ENCODE results near the gene SYT2.

The SYT2 gene

DNA sequence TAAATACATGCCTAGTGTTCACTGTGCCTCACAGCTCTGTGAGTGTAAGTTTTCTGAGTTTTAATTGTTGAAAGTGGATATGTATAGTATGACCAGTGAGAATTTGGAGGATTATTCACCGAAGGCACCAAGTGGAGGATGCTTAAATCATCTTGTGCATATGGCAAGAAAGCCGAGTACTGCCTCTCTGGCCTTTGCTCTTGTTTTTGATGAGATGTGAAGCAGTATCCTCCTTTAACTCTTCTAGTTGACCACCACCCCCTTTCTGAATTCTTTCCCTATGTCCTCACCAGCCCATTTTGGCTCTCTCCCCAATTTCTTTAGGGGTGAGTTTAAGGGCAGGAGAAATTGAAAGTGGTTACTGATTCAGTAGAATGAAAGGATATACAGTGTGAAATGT, 130.4 kb downstream of the SYT2 start:
- TF ChIP-seq, protein P1, sequence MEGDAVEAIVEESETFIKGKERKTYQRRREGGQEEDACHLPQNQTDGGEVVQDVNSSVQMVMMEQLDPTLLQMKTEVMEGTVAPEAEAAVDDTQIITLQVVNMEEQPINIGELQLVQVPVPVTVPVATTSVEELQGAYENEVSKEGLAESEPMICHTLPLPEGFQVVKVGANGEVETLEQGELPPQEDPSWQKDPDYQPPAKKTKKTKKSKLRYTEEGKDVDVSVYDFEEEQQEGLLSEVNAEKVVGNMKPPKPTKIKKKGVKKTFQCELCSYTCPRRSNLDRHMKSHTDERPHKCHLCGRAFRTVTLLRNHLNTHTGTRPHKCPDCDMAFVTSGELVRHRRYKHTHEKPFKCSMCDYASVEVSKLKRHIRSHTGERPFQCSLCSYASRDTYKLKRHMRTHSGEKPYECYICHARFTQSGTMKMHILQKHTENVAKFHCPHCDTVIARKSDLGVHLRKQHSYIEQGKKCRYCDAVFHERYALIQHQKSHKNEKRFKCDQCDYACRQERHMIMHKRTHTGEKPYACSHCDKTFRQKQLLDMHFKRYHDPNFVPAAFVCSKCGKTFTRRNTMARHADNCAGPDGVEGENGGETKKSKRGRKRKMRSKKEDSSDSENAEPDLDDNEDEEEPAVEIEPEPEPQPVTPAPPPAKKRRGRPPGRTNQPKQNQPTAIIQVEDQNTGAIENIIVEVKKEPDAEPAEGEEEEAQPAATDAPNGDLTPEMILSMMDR (IDR thresholded peaks at IDR 0.05) = no peak

DNA sequence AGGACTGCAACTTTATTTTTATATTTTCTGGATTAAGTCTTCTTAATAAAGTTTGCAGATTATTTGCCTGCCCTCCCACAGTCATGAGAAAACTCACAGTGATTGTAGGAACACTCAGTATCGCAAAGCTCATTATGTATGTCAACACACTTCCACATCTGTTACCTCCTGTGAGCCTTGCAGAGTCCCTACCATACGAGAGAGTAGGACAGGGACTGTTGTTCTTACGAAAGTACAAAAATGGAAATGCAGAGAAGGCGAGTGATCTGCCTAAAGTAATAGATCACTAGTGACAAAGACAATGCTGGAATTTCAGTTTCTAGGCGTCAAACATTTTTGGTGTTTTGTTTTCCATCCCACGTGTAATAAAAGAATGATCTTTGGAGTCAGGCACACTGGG, 131.7 kb downstream of the SYT2 start:
- TF ChIP-seq, protein P1 (IDR thresholded peaks at IDR 0.05) = no peak

DNA sequence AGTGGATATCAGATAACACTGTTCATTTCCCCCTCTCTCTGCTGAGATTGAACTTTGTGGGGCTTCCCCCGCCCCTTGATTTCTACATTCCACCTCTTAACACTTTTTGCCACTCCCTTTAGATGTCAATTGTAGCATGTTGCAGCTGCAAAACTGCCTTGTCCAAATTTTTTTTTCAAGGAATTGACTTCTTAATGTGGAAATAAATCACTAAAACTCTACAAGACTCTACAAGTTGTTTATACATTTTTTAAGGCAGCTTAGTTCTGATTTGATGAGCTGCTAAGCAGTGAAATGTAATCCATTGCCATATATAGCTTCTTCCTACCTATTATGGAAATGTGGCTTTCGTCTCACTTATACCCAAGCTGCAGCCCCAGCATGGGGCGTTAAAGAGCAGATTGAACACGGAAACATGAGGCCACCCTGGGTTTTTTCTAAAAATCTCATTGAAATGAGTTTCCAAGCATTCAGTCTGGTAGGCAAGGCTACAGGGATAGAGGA, 132.2 kb downstream of the SYT2 start:
- TF ChIP-seq, protein P1 (IDR thresholded peaks at IDR 0.05) = no peak

DNA sequence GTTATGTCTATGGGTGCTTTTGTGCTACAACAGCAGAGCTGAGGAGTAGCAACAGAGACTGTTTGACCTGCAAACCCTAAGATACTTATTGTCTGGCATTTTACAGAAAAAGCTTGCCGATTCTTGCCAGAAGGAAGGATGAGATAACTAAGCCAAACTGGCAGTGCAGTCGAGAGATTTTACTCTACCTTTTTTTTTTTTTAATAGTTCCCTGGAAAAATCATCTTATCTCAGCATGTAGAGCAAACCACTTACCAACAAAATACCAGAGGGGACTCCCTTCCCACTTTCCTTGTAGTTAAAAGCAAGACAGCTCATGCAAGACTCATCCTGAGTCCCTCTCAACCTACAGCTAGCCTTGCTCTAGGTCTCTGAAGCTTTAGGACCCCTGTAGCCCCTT, 132.9 kb downstream of the SYT2 start:
- TF ChIP-seq, protein P1 (IDR thresholded peaks at IDR 0.05) = no peak

DNA sequence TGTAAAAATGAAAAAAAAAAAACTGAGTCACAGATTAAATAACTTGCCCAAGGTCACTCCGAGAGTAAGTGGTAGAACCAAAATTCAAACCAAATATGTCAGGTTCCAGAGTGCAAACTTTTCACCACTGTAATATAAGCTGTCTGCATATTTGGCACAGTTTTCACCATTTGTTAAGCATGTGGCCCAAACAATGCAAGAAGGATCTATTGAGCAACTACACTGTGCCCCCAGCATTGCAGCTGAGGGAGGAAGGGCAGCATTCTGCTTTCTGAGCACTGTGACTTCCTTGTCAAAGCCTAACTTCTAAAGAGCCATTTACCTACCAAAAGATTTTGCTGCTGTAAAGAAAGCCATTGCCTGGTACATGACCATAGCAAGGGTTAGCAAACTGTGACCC, 133.4 kb downstream of the SYT2 start:
- TF ChIP-seq, protein P1 (IDR thresholded peaks at IDR 0.05) = no peak

DNA sequence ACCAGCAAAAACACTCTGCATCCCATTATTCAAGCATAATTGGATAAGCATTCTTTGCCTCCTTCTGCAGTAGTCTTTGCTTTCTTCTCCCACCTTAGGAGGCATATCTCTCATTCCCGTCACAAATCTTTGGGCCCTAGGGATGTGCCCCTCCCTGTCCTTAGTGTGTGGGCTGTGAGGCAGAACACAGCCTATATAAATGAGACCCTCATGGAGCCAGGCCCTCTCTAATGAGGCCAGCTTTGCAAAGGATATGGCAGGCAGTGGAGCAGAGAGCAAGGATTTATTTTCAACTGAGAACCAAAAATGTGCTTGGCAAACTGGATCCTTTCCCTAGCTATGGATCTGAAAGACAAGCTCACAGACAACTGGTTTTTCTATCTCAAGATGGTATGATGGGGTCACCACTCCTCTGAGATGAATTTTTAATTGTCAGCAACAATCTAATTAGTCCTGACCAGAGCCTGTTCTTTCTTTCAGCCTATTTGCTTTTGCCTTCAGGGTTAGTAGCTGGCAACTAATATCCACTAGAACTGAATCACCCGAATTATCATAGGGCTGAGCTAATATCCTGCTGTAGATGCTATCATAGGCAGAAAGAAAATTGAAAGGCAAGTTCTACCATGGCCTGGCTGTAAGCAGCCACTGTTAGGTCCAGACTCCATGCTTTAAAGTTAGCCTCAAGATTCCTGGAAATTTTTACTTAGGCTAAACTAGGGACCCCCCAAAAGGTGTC, 134.2 kb downstream of the SYT2 start:
- TF ChIP-seq, protein P1 (IDR thresholded peaks at IDR 0.05) = no peak

DNA sequence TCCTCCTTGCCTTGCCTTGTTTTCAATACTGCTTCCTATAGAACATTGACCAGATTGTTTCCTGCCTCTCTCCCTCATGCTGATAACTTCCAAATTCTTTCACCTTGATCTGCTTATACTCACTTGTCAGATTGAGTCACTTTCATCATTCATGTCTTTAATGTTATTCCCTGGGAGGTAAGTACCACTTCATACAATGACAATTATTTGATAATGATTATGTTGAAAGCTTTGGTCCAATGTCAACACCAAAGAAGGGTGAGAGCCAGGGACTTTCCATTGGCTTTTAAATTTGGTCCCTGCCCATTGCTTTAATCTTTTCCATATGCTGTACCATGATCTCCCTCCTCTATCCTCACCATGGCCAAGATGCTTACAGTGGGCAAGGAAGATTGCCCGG, 137.4 kb downstream of the SYT2 start:
- TF ChIP-seq, protein P1 (IDR thresholded peaks at IDR 0.05) = no peak

Measured in LNCAP (cell line).